MM.1S (cell line): Measurements from ENCODE around the gene SPP1.

Experiments used
- CTCF ChIP-seq: fragments of 300-600 bp; sonication (generic); IDR thresholded peaks from 2 replicates; pipeline ENCODE4 v1.5.1; 2016; ENCODE audit warnings: antibody characterized with exemption, low read length, mixed read lengths
- EZH2 ChIP-seq: fragments of 300-600 bp; sonication (generic); optimal IDR thresholded peaks from 2 replicates; pipeline ENCODE3; 2017; ENCODE audit warnings: low read depth, mild to moderate bottlenecking, antibody characterized with exemption, low read length, mixed read lengths
- EZH2phosphoT487 ChIP-seq: fragments of 300-600 bp; sonication (generic); IDR thresholded peaks from 2 replicates; pipeline ENCODE4 v1.6.1; 2018; ENCODE audit warnings: antibody characterized with exemption, low read length

GRCh38 chr4:87946766-87947165 is 28.7 kb upstream of the SPP1 start:
- TF ChIP-seq CTCF (no peak), EZH2 (no peak), EZH2phosphoT487 (no peak)
